Sigmoid colon (tissue), 7 donors: ENCODE results near the gene AUTS2. TPM values are rescaled to one million over a fixed set of nuclear protein-coding genes. Genes with fewer than 3 reads are reported as not detected.

Experiments
- DNase-seq: peaks from one replicate; pipeline ENCODE4 v3.0.0-alpha.2; 2019
- H3K27ac ChIP-seq, 4 donors: fragments of 200-600 bp; sonication (generic); one replicate each; pipeline ENCODE4 v1.5.1; 2016 to 2019; ENCODE audit warnings: mild to moderate bottlenecking in 1 of 4
- H3K27me3 ChIP-seq, 3 donors: fragments of 200-600 bp; sonication (generic); one replicate each; pipeline ENCODE4 v1.5.1; 2019; ENCODE audit warnings: mild to moderate bottlenecking in 1 of 3
- H3K36me3 ChIP-seq, 4 donors: fragments of 200-600 bp; sonication (generic); one replicate each; pipeline ENCODE4 v1.5.1; 2016 to 2019
- H3K4me1 ChIP-seq, 4 donors: fragments of 200-600 bp; sonication (generic); one replicate each; pipeline ENCODE4 v1.5.1; 2017 to 2019
- H3K4me3 ChIP-seq, 4 donors: fragments of 200-600 bp; sonication (generic); one replicate each; pipeline ENCODE4 v1.5.1; 2017 to 2019; ENCODE audit warnings: mild to moderate bottlenecking in 2 of 4, moderate library complexity in 1 of 4
- H3K9me3 ChIP-seq, 4 donors: fragments of 200-600 bp in 3 of 4; sonication (generic) in 3 of 4; one replicate each; pipeline versions ENCODE4 v1.5.1 to v1.6.1; 2013 to 2019
- EP300 ChIP-seq, 4 donors: sonication (generic); formaldehyde crosslinking; IDR thresholded peaks; one replicate each; pipeline ENCODE4 v1.6.1; 2017; ENCODE audit warnings: antibody characterized with exemption in 4 of 4
- POLR2A ChIP-seq, 2 donors: fragments of 450-650 bp; IDR thresholded peaks; one replicate each; pipeline ENCODE4 v1.6.1; 2016; ENCODE audit warnings: antibody characterized with exemption in 2 of 2, mild to moderate bottlenecking in 2 of 2, moderate library complexity in 2 of 2
- POLR2AphosphoS5 ChIP-seq, 4 donors: sonication (generic); formaldehyde crosslinking; IDR thresholded peaks; one replicate each; pipeline ENCODE4 v1.6.1; 2017; ENCODE audit warnings: antibody characterized with exemption in 4 of 4
- WGBS, 2 donors: extraction: QIAGEN DNeasy Blood & Tissue Kit; methylation state at CpG; one replicate each; pipeline ENCODE4 v1.1.7; 2013; 5-methylcytosine and 5-hydroxymethylcytosine counted together
- intact Hi-C: fragments of 100-400 bp; cut with DNase I; formaldehyde crosslinking; loops from one replicate; pipeline ENCODE4 v1.15.1; 2023
- polyA plus RNA-seq, 3 donors: library from polyadenylated mRNA; stranded (reverse); fragments of 200-250 nt; gene quantifications; one replicate each; pipeline ENCODE4 v1.2.3, GENCODE V29; 2013
- total RNA-seq, 4 donors: library from RNA; depleted of rRNA; stranded (reverse); fragments of >200 nt; gene quantifications; one replicate each; pipeline ENCODE4 v1.1.0, GENCODE V29; 2016
- TF ChIP-seq, protein P1 (sequence below), 4 experiments: fragments of 450-650 bp in 3 of 4; fragments of 200-600 bp in 1 of 4; IDR thresholded peaks; one replicate each; pipeline ENCODE4 v1.5.1; 2016 to 2019; ENCODE audit warnings: antibody characterized with exemption in 4 of 4, mild to moderate bottlenecking in 3 of 4, moderate library complexity in 2 of 4
- donor health status: healthy with polysubstance abuse.
- donor health status: Bipolar disorder and iron deficiency.
- donor health status: healthy.

The AUTS2 gene
- total and polyA plus RNA-seq, 7 donors: 3.6 to 55.7 (median 25.5) TPM

- intact Hi-C loops: loop anchor here (2.0 kb wide), 1 partner anchor 37 kb away; no protein-coding TSS in a partner anchor
- Histone ChIP-seq H3K4me1 (peaks cover 0 to 36% (median 13%) of the 10 kb centered on the region in 4 donors), H3K4me3 (no peak overlapping the region), H3K36me3 (no peaks in the 10 kb centered on the region), H3K27me3 (no peaks in the 10 kb centered on the region), H3K9me3 (no peaks in the 10 kb centered on the region), H3K27ac (no peak overlapping the region)
- 51 to 73% methylated on average over 3 of the region's 3 CpGs for WGBS, 2 donors
- TF ChIP-seq POLR2AphosphoS5 (IDR thresholded peaks at IDR 0.05): no peak
- no peak for TF ChIP-seq EP300 (IDR thresholded peaks at IDR 0.05)
- TF ChIP-seq, protein P1, sequence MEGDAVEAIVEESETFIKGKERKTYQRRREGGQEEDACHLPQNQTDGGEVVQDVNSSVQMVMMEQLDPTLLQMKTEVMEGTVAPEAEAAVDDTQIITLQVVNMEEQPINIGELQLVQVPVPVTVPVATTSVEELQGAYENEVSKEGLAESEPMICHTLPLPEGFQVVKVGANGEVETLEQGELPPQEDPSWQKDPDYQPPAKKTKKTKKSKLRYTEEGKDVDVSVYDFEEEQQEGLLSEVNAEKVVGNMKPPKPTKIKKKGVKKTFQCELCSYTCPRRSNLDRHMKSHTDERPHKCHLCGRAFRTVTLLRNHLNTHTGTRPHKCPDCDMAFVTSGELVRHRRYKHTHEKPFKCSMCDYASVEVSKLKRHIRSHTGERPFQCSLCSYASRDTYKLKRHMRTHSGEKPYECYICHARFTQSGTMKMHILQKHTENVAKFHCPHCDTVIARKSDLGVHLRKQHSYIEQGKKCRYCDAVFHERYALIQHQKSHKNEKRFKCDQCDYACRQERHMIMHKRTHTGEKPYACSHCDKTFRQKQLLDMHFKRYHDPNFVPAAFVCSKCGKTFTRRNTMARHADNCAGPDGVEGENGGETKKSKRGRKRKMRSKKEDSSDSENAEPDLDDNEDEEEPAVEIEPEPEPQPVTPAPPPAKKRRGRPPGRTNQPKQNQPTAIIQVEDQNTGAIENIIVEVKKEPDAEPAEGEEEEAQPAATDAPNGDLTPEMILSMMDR (IDR thresholded peaks at IDR 0.05): no peak
- TF ChIP-seq POLR2A (IDR thresholded peaks at IDR 0.05): no peak
- DNase-seq: no peak
Measured at GRCh38 chr7:69885431-69885830, 287.2 kb downstream of the AUTS2 start.

DNA sequence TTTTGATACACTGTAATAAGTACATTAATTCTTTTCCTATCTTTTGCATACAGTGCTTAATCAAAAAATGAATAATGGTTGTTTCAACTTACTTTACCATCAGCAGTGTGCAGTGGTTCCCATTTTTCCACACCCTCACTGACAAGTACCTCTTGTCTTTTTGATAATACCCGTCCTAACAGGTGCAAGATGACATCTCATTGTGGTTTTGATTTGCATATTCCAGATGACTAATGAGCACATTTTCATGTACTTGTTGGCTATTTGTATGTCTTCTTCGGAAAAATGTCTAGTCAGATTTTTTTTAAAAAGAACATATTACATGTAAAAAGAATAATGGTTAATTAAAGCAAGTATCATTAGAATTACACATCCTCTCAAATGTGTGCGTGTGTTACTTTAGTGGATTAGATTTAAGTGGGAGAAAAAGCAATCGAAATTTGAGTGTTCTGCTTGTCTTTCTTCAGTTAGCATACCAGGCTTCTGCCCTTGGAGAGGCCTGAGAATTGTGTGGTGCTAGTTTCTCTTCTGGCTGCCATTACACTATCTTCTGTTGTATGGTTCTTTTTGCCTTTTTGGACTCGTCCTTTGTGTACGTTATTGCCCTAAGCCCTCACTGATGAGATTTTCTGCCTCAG lies 291.2 kb downstream of the AUTS2 start:
- Histone ChIP-seq H3K4me3 (no peak overlapping the region), H3K9me3 (no peaks in the 10 kb centered on the region), H3K27me3 (no peaks in the 10 kb centered on the region), H3K36me3 (no peaks in the 10 kb centered on the region), H3K4me1 (peaks cover 0 to 19% (median 13%) of the 10 kb centered on the region in 4 donors), H3K27ac (no peak overlapping the region)
- 69 to 72% methylated on average over 6 of the region's 6 CpGs for WGBS, 2 donors
- no peak for DNase-seq
- TF ChIP-seq EP300 (IDR thresholded peaks at IDR 0.05) (no peak), POLR2AphosphoS5 (IDR thresholded peaks at IDR 0.05) (no peak), POLR2A (IDR thresholded peaks at IDR 0.05) (no peak)
- TF ChIP-seq, protein P1 (IDR thresholded peaks at IDR 0.05): no peak
- intact Hi-C loops: no loop called here

- intact Hi-C loops: no loop called here
- no peaks in the 10 kb centered on the region for H3K36me3 ChIP-seq
- DNase-seq: no peak
- H3K27me3 ChIP-seq: no peaks in the 10 kb centered on the region
- peaks cover 0 to 18% (median 13%) of the 10 kb centered on the region in 4 donors for H3K4me1 ChIP-seq
- WGBS, 2 donors: 80 to 81% methylated on average over 6 of the region's 6 CpGs
- no peak overlapping the region for H3K4me3 ChIP-seq
- TF ChIP-seq POLR2A (IDR thresholded peaks at IDR 0.05) (no peak), POLR2AphosphoS5 (IDR thresholded peaks at IDR 0.05) (no peak), EP300 (IDR thresholded peaks at IDR 0.05) (no peak)
- TF ChIP-seq, protein P1 (IDR thresholded peaks at IDR 0.05): no peak
- H3K27ac ChIP-seq: no peak overlapping the region
- no peaks in the 10 kb centered on the region for H3K9me3 ChIP-seq
Measured at GRCh38 chr7:69889976-69890351, 291.7 kb downstream of the AUTS2 start.

- Histone ChIP-seq H3K27me3 (no peaks in the 10 kb centered on the region), H3K9me3 (no peaks in the 10 kb centered on the region), H3K36me3 (no peaks in the 10 kb centered on the region), H3K4me1 (peaks cover 0 to 14% (median 6%) of the 10 kb centered on the region in 4 donors), H3K27ac (no peak overlapping the region), H3K4me3 (no peak overlapping the region)
- intact Hi-C loops: no loop called here
- no peak for DNase-seq
- no peak for TF ChIP-seq POLR2AphosphoS5 (IDR thresholded peaks at IDR 0.05)
Measured at GRCh38 chr7:69892790-69893189, 294.5 kb downstream of the AUTS2 start.

GRCh38 chr7:69893906-69894305 lies 295.6 kb downstream of the AUTS2 start:
- no peak overlapping the region for H3K27ac ChIP-seq
- no peak overlapping the region for H3K4me3 ChIP-seq
- intact Hi-C loops: no loop called here
- H3K36me3 ChIP-seq: no peaks in the 10 kb centered on the region
- DNase-seq: no peak
- 55 to 67% methylated on average over 3 of the region's 3 CpGs for WGBS, 2 donors
- H3K4me1 ChIP-seq: peaks cover 0 to 14% (median 6%) of the 10 kb centered on the region in 4 donors
- no peaks in the 10 kb centered on the region for H3K9me3 ChIP-seq
- no peak for TF ChIP-seq POLR2AphosphoS5 (IDR thresholded peaks at IDR 0.05)
- TF ChIP-seq, protein P1 (IDR thresholded peaks at IDR 0.05): no peak
- no peak for TF ChIP-seq EP300 (IDR thresholded peaks at IDR 0.05)
- TF ChIP-seq POLR2A (IDR thresholded peaks at IDR 0.05): no peak
- no peaks in the 10 kb centered on the region for H3K27me3 ChIP-seq
